ENCODE results near the gene ANKMY1.

Gene ANKMY1

DNA sequence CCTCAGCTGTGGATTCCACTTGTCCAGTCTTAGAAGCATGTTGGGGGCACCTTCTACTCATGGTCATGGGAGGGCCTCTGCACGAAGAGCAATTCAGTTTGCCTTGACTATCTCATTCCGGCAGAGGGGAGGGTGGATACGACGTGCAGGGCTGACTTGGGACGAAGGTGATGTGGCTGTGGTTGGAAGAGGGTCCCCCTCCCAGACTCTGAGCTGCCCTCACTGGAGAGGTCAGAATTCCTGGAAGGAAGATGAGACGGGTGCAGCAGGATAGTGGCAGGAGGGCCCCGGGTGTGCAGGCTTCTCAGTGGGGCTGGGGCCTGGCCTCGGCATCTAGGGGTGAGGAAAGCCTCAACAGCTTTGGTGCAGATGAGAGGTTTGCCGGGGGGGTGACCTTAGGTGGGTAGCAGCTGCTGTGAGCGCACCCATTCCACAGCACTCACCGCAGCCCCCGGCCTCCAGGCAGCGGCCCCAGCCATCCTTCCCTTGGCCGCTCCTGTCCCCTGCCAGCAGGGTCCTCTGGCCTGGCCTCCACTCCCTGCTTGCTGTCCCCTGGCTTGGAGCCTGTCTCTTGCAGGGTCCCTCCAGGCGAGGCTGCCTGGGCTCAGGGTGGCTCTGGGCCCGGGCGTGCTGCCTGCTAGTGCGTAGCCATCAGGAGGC lies 13.7 kb upstream of the ANKMY1 start:
- no peaks in the 10 kb centered on the region for H3K9me3 ChIP-seq (ENCODE audit: control insufficient read depth, insufficient read depth, low read depth, low read length)
- no peak overlapping the region for H3K4me3 ChIP-seq (ENCODE audit: low read depth, low read length)
- H3K36me3 ChIP-seq (ENCODE audit: control insufficient read depth in 2 of 2, insufficient read depth in 1 of 2, low read length in 2 of 2) = peaks cover 0 to 27% of the 10 kb centered on the region in 2 experiments; a peak in 1 of 3 replicates
- H3K4me1 ChIP-seq (ENCODE audit: control insufficient read depth, insufficient read depth, low read length) = peaks cover 4% of the 10 kb centered on the region
- POLR2A ChIA-PET = no interaction called here
- CTCF ChIA-PET = interaction anchor here (0.6 to 1.0 kb wide), 2 partner anchors 8 to 45 kb away, joined by 3 to 4 read pairs; no protein-coding TSS in a partner anchor
- TF ChIP-seq YY2 (tag by site-specific recombination; IDR thresholded peaks at IDR 0.05) = no peak
- no peak for TF ChIP-seq ZEB2 (tag by site-specific recombination; IDR thresholded peaks at IDR 0.05)
- TF ChIP-seq, protein P1, sequence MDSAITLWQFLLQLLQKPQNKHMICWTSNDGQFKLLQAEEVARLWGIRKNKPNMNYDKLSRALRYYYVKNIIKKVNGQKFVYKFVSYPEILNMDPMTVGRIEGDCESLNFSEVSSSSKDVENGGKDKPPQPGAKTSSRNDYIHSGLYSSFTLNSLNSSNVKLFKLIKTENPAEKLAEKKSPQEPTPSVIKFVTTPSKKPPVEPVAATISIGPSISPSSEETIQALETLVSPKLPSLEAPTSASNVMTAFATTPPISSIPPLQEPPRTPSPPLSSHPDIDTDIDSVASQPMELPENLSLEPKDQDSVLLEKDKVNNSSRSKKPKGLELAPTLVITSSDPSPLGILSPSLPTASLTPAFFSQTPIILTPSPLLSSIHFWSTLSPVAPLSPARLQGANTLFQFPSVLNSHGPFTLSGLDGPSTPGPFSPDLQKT (IDR thresholded peaks at IDR 0.05; ENCODE audit: borderline replicate concordance, low read depth, low read length) = no peak
- no peak for TF ChIP-seq ZNF561 (tag by site-specific recombination; IDR thresholded peaks at IDR 0.05; ENCODE audit: borderline replicate concordance)
- TF ChIP-seq, protein P2, sequence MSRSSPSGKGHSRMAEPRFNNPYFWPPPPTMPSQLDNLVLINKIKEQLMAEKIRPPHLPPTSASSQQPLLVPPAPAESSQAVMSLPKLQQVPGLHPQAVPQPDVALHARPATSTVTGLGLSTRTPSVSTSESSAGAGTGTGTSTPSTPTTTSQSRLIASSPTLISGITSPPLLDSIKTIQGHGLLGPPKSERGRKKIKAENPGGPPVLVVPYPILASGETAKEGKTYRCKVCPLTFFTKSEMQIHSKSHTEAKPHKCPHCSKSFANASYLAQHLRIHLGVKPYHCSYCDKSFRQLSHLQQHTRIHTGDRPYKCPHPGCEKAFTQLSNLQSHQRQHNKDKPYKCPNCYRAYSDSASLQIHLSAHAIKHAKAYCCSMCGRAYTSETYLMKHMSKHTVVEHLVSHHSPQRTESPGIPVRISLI (tag by site-specific recombination; IDR thresholded peaks at IDR 0.05) = no peak
- TF ChIP-seq, protein P3, sequence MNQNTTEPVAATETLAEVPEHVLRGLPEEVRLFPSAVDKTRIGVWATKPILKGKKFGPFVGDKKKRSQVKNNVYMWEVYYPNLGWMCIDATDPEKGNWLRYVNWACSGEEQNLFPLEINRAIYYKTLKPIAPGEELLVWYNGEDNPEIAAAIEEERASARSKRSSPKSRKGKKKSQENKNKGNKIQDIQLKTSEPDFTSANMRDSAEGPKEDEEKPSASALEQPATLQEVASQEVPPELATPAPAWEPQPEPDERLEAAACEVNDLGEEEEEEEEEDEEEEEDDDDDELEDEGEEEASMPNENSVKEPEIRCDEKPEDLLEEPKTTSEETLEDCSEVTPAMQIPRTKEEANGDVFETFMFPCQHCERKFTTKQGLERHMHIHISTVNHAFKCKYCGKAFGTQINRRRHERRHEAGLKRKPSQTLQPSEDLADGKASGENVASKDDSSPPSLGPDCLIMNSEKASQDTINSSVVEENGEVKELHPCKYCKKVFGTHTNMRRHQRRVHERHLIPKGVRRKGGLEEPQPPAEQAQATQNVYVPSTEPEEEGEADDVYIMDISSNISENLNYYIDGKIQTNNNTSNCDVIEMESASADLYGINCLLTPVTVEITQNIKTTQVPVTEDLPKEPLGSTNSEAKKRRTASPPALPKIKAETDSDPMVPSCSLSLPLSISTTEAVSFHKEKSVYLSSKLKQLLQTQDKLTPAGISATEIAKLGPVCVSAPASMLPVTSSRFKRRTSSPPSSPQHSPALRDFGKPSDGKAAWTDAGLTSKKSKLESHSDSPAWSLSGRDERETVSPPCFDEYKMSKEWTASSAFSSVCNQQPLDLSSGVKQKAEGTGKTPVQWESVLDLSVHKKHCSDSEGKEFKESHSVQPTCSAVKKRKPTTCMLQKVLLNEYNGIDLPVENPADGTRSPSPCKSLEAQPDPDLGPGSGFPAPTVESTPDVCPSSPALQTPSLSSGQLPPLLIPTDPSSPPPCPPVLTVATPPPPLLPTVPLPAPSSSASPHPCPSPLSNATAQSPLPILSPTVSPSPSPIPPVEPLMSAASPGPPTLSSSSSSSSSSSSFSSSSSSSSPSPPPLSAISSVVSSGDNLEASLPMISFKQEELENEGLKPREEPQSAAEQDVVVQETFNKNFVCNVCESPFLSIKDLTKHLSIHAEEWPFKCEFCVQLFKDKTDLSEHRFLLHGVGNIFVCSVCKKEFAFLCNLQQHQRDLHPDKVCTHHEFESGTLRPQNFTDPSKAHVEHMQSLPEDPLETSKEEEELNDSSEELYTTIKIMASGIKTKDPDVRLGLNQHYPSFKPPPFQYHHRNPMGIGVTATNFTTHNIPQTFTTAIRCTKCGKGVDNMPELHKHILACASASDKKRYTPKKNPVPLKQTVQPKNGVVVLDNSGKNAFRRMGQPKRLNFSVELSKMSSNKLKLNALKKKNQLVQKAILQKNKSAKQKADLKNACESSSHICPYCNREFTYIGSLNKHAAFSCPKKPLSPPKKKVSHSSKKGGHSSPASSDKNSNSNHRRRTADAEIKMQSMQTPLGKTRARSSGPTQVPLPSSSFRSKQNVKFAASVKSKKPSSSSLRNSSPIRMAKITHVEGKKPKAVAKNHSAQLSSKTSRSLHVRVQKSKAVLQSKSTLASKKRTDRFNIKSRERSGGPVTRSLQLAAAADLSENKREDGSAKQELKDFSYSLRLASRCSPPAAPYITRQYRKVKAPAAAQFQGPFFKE (tag by site-specific recombination; IDR thresholded peaks at IDR 0.05; ENCODE audit: borderline replicate concordance) = no peak
- TF ChIP-seq ZNF354C (tag by site-specific recombination; IDR thresholded peaks at IDR 0.05; ENCODE audit: borderline replicate concordance, low read depth) = no peak
- no peak for TF ChIP-seq BCL6B (tag by site-specific recombination; IDR thresholded peaks at IDR 0.05)
- no peak overlapping the region for H3K27ac ChIP-seq (ENCODE audit: extremely low read depth, low read depth, low read length)

DNA sequence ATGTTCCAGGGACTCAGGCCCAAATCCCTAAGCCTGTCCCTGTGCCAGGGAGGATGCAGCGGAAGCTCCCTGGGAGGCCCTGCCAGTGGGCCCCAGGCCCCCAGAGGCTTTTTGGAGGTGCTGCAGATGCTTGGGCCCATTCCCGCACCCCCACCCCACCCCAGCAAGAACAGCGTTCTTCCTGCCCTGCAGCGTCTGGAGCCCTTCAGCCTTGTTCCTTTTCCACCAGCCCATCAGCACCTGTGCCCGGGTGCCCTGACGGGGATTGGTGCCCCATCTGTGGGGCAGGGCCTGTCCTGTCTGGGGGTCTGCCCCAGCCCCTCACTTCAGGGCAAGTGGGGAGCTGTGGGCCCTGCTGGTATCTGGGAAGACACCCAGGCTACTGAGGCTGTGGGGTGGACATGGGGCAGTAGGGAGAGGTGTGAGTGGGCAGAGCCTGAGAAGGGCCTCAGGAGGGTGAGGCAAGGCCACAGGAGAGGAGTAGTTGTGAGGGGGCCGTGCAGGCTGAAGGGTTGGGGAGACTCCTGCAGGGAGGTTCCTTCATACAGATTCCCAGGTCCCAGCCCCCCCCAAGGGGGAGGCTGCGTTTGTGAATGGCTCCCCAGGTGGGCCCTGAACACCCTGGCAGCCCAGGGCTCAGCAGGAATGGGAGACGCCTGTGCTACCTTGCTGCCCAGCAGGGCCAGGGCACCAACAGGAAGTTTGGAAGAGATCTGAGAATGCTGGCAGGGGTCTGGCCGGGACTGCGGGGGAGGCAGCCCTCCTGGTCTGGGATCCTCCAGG lies 12.9 kb upstream of the ANKMY1 start:
- Histone ChIP-seq H3K4me3 (ENCODE audit: low read depth, low read length) (no peak overlapping the region), H3K9me3 (ENCODE audit: control insufficient read depth, insufficient read depth, low read depth, low read length) (no peaks in the 10 kb centered on the region), H3K36me3 (ENCODE audit: control insufficient read depth in 2 of 2, insufficient read depth in 1 of 2, low read length in 2 of 2) (peaks cover 0 to 20% of the 10 kb centered on the region in 2 experiments; a peak in 1 of 3 replicates), H3K27ac (ENCODE audit: extremely low read depth, low read depth, low read length) (no peak overlapping the region), H3K4me1 (ENCODE audit: control insufficient read depth, insufficient read depth, low read length) (peaks cover 4% of the 10 kb centered on the region)
- ChIA-PET POLR2A (interaction anchor here (1.0 kb wide), 1 partner anchor 10 kb away, joined by 3 read pairs; no protein-coding TSS in a partner anchor), CTCF (interaction anchor here (1.0 kb wide), 1 partner anchor 9 kb away, joined by 4 read pairs; no protein-coding TSS in a partner anchor)
- TF ChIP-seq, protein P4, sequence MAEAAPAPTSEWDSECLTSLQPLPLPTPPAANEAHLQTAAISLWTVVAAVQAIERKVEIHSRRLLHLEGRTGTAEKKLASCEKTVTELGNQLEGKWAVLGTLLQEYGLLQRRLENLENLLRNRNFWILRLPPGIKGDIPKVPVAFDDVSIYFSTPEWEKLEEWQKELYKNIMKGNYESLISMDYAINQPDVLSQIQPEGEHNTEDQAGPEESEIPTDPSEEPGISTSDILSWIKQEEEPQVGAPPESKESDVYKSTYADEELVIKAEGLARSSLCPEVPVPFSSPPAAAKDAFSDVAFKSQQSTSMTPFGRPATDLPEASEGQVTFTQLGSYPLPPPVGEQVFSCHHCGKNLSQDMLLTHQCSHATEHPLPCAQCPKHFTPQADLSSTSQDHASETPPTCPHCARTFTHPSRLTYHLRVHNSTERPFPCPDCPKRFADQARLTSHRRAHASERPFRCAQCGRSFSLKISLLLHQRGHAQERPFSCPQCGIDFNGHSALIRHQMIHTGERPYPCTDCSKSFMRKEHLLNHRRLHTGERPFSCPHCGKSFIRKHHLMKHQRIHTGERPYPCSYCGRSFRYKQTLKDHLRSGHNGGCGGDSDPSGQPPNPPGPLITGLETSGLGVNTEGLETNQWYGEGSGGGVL (tag by site-specific recombination; IDR thresholded peaks at IDR 0.05) = no peak
- TF ChIP-seq ZNF768 (tag by site-specific recombination; IDR thresholded peaks at IDR 0.05) (no peak), ZNF629 (tag by site-specific recombination; IDR thresholded peaks at IDR 0.05) (no peak), ZNF473 (tag by site-specific recombination; IDR thresholded peaks at IDR 0.05) (no peak), ZBTB21 (tag by site-specific recombination; IDR thresholded peaks at IDR 0.05) (no peak), KLF16 (tag by site-specific recombination; IDR thresholded peaks at IDR 0.05) (no peak), ZNF433 (tag by site-specific recombination; IDR thresholded peaks at IDR 0.05; ENCODE audit: low read depth) (no peak), ZNF521 (tag by site-specific recombination; IDR thresholded peaks at IDR 0.05) (no peak), ZNF561 (tag by site-specific recombination; IDR thresholded peaks at IDR 0.05; ENCODE audit: borderline replicate concordance) (no peak), ZNF501 (tag by site-specific recombination; IDR thresholded peaks at IDR 0.05) (no peak)
- TF ChIP-seq, protein P5, sequence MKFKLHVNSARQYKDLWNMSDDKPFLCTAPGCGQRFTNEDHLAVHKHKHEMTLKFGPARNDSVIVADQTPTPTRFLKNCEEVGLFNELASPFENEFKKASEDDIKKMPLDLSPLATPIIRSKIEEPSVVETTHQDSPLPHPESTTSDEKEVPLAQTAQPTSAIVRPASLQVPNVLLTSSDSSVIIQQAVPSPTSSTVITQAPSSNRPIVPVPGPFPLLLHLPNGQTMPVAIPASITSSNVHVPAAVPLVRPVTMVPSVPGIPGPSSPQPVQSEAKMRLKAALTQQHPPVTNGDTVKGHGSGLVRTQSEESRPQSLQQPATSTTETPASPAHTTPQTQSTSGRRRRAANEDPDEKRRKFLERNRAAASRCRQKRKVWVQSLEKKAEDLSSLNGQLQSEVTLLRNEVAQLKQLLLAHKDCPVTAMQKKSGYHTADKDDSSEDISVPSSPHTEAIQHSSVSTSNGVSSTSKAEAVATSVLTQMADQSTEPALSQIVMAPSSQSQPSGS (tag by site-specific recombination; IDR thresholded peaks at IDR 0.05; ENCODE audit: low read depth) = no peak

All from HEK293 (cell line).